ENCODE data around the gene ZSWIM8.

DNA sequence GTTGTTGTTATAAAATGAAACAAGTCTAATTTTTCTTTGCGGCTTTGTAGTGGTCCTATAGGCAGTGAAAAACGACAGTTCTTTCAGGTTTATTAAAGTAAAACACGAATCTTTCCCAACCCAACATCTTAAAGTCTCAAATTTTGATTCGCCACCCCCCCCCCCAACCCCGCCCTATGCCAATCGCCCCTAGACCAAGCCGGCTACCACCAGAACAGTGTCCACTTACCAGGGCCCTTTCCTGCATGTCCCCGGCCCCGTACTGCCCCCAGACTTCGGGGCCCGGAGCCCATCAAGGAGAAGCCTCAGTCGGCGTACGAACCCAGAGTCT, 3.9 kb upstream of the ZSWIM8 start:
- no peak for TF ChIP-seq GATA3 (IDR thresholded peaks at IDR 0.05; ENCODE audit: low read depth, low read length)
- TF ChIP-seq GATA2 (IDR thresholded peaks at IDR 0.05; ENCODE audit: low read depth, low read length): no peak
